HG03039 (cell line): ENCODE measurements around the gene TEDC1.

Experiments
- ATAC-seq: cut with Tn5 transposase; IDR thresholded peaks from one replicate; pipeline ENCODE4 v1.9.1; 2021; ENCODE audit warnings: mild to moderate bottlenecking, moderate library complexity; ENCODE audit not compliant: unreplicated experiment

TEDC1 gene

GRCh38 chr14:105517096-105517495, 26.1 kb downstream of the TEDC1 start:
- ATAC-seq = no peak

- ATAC-seq = no peak
Observed at GRCh38 chr14:105519946-105520698, 29.1 kb downstream of the TEDC1 start.

GRCh38 chr14:105525326-105525725, 34.3 kb downstream of the TEDC1 start:
- ATAC-seq = no peak

- ATAC-seq = no peak
Observed at GRCh38 chr14:105525861-105526775, 35.1 kb downstream of the TEDC1 start, which contains the start of gene TMEM121. TSS of gene TMEM121 (plus strand) at chr14:105526583. CDS start at chr14:105528835, 2,252 bp downstream.

- no peak for ATAC-seq
Observed at GRCh38 chr14:105526776-105527380, 35.8 kb downstream of the TEDC1 start.

GRCh38 chr14:105527381-105527825, 36.4 kb downstream of the TEDC1 start:
- ATAC-seq = no peak

GRCh38 chr14:105527826-105528585, 37.0 kb downstream of the TEDC1 start:
- ATAC-seq = no peak

- ATAC-seq = no peak
Observed at GRCh38 chr14:105528586-105529318, 37.7 kb downstream of the TEDC1 start.

GRCh38 chr14:105529319-105529568, 38.2 kb downstream of the TEDC1 start:
- no peak for ATAC-seq

GRCh38 chr14:105529569-105530284, 38.7 kb downstream of the TEDC1 start:
- ATAC-seq = no peak

- ATAC-seq = no peak
Observed at GRCh38 chr14:105530285-105531087, 39.4 kb downstream of the TEDC1 start.

- no peak for ATAC-seq
Observed at GRCh38 chr14:105531088-105531893, 40.2 kb downstream of the TEDC1 start.

GRCh38 chr14:105531894-105532623, 41.0 kb downstream of the TEDC1 start:
- no peak for ATAC-seq

GRCh38 chr14:105532735-105533141, 41.7 kb downstream of the TEDC1 start:
- ATAC-seq = no peak

- ATAC-seq = no peak
Observed at GRCh38 chr14:105533391-105533790, 42.3 kb downstream of the TEDC1 start.

- no peak for ATAC-seq
Observed at GRCh38 chr14:105533811-105534498, 42.9 kb downstream of the TEDC1 start.

GRCh38 chr14:105534586-105534985, 43.5 kb downstream of the TEDC1 start:
- no peak for ATAC-seq
